PC-3 (cell line): ENCODE results near the gene TNFSF13B.

Experiments
- CTCF ChIP-seq: fragments of 300-600 bp; sonication (generic); conservative IDR thresholded peaks from 2 replicates; pipeline ENCODE4 v1.5.1; 2017; ENCODE audit warnings: antibody characterized with exemption, low read depth, mild to moderate bottlenecking, low read length
- EZH2 ChIP-seq: fragments of 300-600 bp; sonication (generic); IDR thresholded peaks from one replicate; pipeline ENCODE4 v1.6.1; 2017; ENCODE audit warnings: antibody characterized with exemption, mild to moderate bottlenecking, low read length; ENCODE audit not compliant: unreplicated experiment
- EZH2phosphoT487 ChIP-seq: fragments of 300-600 bp; sonication (generic); IDR thresholded peaks from 2 replicates; pipeline ENCODE4 v1.6.1; 2018; ENCODE audit warnings: mild to moderate bottlenecking, antibody characterized with exemption, low read length, borderline replicate concordance

GRCh38 chr13:108274718-108275117 lies 5.2 kb downstream of the TNFSF13B start:
- TF ChIP-seq CTCF (no peak), EZH2 (no peak), EZH2phosphoT487 (no peak)
